Activated CD4-positive, alpha-beta T cell treated with anti-CD3 and anti-CD28 coated beads for 4 hours (primary cell): ENCODE data around the gene HSPA1B.
"Not testable (repeated sequence)": the region's sequence is repeated elsewhere in the genome, so short reads cannot be mapped to it uniquely, and the experiment has no call there.

Source experiments
- DNase-seq, 2 donors: peaks; one replicate each; pipeline ENCODE4 v3.0.0-alpha.2; 2020

Gene HSPA1B

DNA sequence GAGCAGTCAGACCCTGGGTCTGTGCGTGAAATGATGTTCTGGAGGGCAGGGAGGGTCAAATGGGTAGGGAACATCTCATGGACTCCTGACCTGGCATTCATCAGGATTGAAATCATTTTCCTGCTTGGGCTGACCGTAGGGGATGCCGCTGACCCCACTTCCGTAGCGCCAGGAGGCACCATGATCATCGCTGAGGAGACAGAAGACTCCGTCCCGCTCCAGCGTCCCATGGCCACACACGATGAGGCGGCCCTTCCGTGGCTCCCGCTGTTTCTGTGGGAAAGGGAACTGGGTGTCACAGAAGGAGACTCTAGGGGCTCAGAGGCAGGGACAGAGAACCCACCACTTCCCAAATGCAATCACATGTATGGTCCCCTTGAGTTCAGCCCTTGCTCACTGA lies 32.8 kb downstream of the HSPA1B start:
- no peak for DNase-seq

- no peak for DNase-seq
These were observed 33.6 kb downstream of the HSPA1B start for GRCh38 chr6:31861150-31861549.

GRCh38 chr6:31861919-31862343 lies 34.4 kb downstream of the HSPA1B start:
- no peak for DNase-seq

DNA sequence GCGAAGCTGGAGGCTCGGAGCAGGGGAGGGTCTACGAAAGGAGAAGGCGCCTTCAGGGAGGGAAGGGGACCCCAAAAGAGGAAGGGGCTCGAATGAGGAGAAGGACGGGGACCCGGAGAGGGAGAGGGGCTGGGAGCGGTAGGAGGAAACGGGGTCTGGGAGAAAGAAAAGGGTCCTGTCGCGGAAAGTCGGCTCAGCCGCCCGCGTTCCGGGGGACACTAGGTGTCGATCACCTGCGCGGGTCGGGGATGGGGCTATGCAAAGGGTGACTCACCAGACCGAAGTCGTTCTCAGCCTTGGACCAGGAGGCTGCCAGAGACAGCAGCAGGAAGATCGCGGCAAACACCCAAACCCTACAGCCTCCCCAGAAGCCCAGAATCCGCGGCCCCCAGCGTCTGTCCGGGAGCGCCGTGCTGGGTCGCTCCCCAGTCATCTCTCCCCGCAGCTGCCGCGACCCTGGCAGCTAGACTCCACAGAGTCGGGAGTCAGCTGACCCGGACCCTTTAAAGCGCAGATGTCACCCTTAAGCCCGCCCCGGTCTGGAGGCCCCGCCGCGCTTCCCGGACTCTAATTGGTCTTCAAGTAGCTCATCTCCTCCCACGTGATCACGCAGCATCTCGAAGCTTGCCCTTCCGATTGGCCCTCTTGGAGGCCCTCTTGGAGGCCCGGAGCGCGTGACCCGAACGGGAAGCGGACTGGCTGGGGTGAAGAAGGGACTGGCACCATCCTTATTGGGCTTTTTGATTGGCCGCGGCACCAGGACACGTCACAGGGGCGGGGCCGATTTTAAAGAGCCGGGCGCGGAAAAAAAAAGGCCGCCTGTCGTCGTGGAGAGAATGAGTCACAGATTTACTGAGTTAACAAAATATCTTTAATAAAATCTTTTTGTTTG lies 35.1 kb downstream of the HSPA1B start, which contains the start of gene NEU1:
TSS of gene NEU1 (minus strand) at position 478 of the 892 bp plus-strand sequence. CDS start at position 433, 45 bp downstream.
- peak; percentile 98 to 99 for DNase-seq

DNA sequence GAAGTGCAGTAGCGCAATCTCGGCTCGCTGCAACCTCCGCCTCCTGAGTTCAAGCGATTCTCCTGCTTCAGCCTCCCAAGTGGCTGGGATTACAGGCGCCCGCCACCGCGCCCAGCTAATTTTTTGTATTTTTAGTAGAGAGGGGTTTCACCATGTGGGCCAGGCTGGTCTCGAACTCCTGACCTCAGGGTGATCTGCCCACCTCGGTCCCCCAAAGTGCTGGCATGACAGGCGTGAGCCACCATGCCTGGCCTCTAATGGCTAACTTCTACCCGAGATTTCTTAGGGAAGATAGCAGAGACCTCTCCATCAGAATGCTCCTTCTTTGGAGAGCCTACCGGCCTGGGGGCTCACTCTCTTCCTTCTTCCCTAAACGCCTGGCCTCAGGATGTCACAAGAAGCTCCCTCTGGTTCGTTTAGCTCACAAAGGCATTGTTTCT lies 36.6 kb downstream of the HSPA1B start:
- not testable (repeated sequence) for DNase-seq

DNA sequence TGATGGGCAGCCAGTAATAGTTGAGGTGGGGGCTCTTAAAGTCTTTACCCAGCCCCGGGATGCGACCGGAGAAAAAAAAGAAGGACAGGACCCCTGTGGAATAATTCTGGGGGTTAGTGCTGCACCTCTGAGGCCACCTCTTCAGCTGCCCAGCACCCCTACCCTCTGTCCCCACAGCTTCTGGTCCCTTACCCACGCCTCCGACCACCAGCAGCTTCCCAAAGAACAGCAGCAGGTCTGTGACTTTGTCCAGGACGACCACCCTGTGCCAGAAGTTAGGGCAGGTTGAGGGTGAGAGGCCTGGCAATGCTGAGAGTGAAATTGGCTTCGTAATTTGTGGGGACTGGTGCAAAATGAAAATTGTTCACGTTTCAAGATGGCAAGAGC lies 37.3 kb downstream of the HSPA1B start:
- no peak for DNase-seq

- no peak for DNase-seq
These were observed 37.9 kb downstream of the HSPA1B start for GRCh38 chr6:31865205-31866118.

- not testable (repeated sequence) for DNase-seq
These were observed 41.1 kb downstream of the HSPA1B start for GRCh38 chr6:31868658-31868971.

- no peak for DNase-seq
These were observed 41.8 kb downstream of the HSPA1B start for GRCh38 chr6:31869343-31869742.

GRCh38 chr6:31870385-31870921 lies 42.9 kb downstream of the HSPA1B start:
- no peak for DNase-seq

GRCh38 chr6:31871046-31871659 lies 43.6 kb downstream of the HSPA1B start:
- no peak for DNase-seq

DNA sequence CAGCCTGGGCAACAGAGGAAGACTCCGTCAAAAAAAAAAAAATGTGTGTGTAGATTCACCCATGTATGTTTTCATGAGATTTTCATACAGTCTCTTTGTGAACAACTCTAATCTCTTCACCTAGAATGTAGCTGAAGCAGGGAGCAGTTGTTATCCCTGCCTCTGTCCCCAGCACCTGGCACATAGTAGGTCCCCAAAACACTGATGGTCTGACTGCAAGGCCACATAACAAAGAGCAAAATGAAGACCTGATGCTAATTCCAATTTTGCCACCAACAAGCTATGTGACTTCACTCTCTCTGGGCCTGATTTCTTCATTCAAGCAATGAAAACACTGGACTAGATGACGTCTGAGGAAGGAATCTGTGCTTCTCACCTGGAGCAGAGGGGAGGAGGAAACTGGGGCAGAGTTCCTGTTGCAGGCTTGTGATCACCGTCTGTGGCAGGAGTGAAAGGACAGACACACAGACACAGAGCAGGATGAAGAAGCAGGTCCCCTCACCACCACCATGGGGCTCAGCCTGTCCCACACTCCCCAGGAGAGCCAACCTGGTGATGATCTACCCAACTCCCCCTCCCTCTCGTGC lies 46.6 kb downstream of the HSPA1B start:
- no peak for DNase-seq

GRCh38 chr6:31874836-31875572 lies 47.5 kb downstream of the HSPA1B start:
- DNase-seq: no peak

DNA sequence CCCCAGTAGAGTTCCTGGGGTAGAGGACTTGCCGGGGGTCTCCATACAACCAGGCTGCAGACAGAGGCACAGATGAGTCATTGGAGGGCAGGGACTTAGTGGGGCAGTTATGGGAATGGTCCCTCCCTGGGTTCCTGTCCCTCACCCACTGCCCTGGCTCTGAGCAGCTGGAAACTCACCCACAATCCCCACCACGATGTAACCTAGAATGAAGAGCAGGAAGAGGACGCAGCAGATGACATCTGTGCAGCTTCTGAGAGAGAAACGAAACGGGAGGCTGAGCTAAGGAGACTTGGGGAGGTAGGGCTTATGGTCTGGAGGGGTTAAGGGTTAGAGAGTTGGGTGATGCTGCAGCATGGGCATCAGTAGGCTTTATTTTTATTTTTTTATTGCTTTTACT lies 48.3 kb downstream of the HSPA1B start:
- no peak for DNase-seq

DNA sequence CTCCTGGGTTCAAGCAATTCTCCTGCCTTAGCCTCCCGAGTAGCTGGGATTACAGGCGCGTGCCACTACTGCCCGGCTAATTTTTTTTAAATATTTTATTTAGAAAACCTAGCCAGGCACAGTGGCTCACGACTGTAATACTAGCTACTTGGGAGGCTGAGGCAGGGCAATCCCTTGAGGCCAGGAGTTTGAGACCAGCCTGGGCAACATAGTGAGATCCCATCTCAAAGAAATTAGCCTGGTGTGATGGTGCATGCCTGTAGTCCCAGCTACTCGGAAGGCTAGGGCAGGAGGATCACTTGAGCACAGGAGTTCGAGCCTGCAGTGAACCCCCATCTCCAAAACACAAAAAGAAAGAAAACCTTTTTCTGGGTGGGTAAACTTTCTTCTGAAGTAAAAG lies 48.8 kb downstream of the HSPA1B start:
- no peak for DNase-seq

- DNase-seq: no peak
These were observed 49.6 kb downstream of the HSPA1B start for GRCh38 chr6:31877125-31877650.

DNA sequence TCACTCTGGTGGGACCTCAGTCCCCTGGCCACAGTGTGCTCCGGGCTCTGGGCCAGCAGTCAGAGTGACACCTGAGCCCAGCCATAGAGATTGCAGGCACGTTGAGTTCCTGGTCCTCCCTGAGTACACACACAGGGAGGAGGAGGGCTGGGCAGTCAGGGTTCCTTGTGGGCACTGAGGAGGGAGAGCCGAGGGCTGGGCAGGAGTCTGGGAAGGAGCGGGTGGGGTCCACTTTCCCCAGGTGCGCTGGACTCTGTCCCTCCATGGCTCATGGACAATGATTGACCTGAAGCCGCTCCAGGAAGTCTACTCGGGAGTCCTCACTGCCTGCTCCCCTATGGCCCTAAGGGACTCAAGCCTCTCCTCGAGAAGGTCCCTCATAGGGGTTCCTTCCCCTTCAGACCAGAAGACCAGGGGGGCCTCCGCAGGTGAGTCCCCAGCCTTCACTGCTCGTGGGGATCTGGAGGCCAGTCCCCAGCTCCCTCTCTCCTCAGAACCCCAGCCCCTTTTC lies 50.2 kb downstream of the HSPA1B start:
- DNase-seq: no peak

DNA sequence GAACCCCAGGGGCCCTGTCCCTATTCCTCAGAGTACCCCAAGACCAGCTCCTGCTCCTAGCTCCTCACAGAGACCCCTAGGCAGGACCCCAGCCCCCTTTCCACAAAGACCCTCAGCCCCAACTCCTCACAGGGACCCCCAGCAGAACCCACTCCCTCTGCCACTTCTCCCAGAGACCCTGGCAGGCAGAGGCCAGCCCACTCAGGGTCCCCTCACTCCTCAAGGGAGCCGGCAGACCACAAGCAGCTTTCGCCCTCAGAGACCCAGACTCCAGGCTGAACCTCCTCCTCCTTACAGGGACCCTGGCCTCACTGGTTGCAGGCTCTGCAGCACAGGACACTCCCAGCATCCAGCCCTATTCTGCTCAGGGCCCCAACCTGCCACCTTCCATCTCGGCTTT lies 50.7 kb downstream of the HSPA1B start:
- DNase-seq: no peak

DNA sequence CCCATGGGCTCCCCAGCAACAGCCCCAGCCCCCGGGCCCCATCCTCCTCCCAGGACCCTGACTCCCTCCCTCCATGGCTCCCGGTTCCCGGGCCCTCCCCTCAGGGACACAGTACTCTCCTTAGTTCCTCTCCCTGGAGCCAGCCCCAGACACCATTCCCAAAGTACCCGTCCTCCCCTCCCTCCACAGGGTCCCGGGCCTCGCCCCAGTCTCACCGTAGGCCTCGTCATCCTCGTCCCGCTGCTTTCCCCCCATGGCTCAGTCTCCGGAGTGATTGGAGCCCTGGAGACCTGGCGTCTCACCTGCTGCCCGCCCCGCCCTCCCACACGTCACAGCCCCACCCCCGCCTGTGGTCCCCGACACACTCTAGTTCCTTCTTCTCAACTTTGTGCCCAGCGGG lies 51.2 kb downstream of the HSPA1B start, which contains the start of gene SLC44A4:
TSS of gene SLC44A4 (minus strand) at position 272 of the 400 bp plus-strand sequence. CDS start at position 255, 17 bp downstream.
- no peak for DNase-seq

DNA sequence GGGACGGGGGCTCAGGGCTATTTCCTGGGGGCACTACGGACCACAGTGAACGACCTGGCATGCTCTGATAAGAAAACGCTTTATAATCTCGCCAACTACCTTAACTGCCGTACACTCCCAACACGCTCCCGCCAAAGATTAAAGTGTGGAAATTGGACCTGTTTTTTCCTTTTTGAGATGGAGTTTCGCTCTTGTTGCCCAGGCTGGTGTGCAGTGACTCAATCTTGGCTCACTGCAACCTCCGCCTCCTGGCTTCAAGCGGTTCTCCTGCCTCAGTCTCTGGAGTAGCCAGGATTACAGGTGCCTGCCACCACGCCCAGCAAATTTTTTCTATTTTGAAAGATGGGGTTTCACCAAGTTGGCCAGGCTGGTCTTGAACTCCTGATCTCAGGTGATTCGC lies 51.6 kb downstream of the HSPA1B start:
- no peak for DNase-seq
